H1 (cell line): Measurements from ENCODE around the gene DHX57. TPM values are rescaled to one million over a fixed set of nuclear protein-coding genes. Genes with fewer than 3 reads are reported as not detected.
"Not testable (repeated sequence)": the region's sequence is repeated elsewhere in the genome, so short reads cannot be mapped to it uniquely, and the experiment has no call there.

Experiments used
- CTCF ChIA-PET: fragments of 300-600 bp; sonication (Branson Sonifier 250); formaldehyde crosslinking; loops from one replicate; lab custom pipeline; 2021; ENCODE audit not compliant: partially characterized antibody; lab: Charles Lee
- POLR2A ChIA-PET: fragments of 300-600 bp; sonication (Branson Sonifier 250); formaldehyde crosslinking; loops from one replicate; lab custom pipeline; 2021; ENCODE audit warnings: inconsistent platforms; ENCODE audit not compliant: partially characterized antibody; lab: Charles Lee
- DNase-seq, 2 experiments: peaks; one replicate each; pipeline versions ENCODE4 v3.0.0 to v3.0.0-alpha.2; 2010 to 2022; ENCODE audit warnings: low spot score in 2 of 2, low read depth in 1 of 2, mixed read lengths in 1 of 2
- FAIRE-seq: peaks from 2 replicates; lab custom pipeline; 2011; peaks lifted over from hg19 to GRCh38; lab: Jason Lieb, UNC
- H2AFZ ChIP-seq: 2 replicates; pipeline ENCODE4 v1.8.1; 2012; ENCODE audit warnings: low read length, inconsistent platforms
- H2AK5ac ChIP-seq: 2 replicates; pipeline ENCODE4 v1.6.1; 2013; ENCODE audit warnings: low read depth, low read length
- H2BK120ac ChIP-seq: replicated peaks from 2 replicates; pipeline ENCODE3; 2013; ENCODE audit warnings: low read depth, low read length, inconsistent platforms
- H2BK12ac ChIP-seq: 2 replicates; pipeline ENCODE4 v1.6.1; 2013; ENCODE audit warnings: low read depth, low read length
- H2BK15ac ChIP-seq: 2 replicates; pipeline ENCODE4 v1.6.1; 2013; ENCODE audit warnings: low read length
- H2BK20ac ChIP-seq: 2 replicates; pipeline ENCODE4 v1.6.1; 2013; ENCODE audit warnings: low read length
- H2BK5ac ChIP-seq: 2 replicates; pipeline ENCODE4 v1.6.1; 2013; ENCODE audit warnings: low read depth, low read length
- H3K14ac ChIP-seq: 2 replicates; pipeline ENCODE4 v1.6.1; 2013; ENCODE audit warnings: inconsistent platforms; ENCODE audit not compliant: insufficient read length
- H3K18ac ChIP-seq: 2 replicates; pipeline ENCODE4 v1.6.1; 2013; ENCODE audit warnings: low read length; ENCODE audit errors: extremely low read depth
- H3K23ac ChIP-seq: 2 replicates; pipeline ENCODE4 v1.6.1; 2013; ENCODE audit warnings: inconsistent platforms; ENCODE audit not compliant: insufficient read length
- H3K23me2 ChIP-seq: 2 replicates; pipeline ENCODE4 v1.6.1; 2013; ENCODE audit warnings: low read depth, low read length
- H3K27ac ChIP-seq: 2 replicates; pipeline ENCODE4 v1.6.1; 2011; ENCODE audit warnings: low read depth, low read length, inconsistent platforms
- H3K27me3 ChIP-seq, 4 experiments: replicated peaks in 1 of 4; 1 replicate in 1 of 4; 2 replicates in 3 of 4; pipeline versions ENCODE4 v1.6.1 to v1.8.1; 2011 to 2013; ENCODE audit warnings: low read length in 3 of 4, mild to moderate bottlenecking in 3 of 4, inconsistent platforms in 2 of 4, mixed read lengths in 2 of 4, moderate library complexity in 1 of 4; ENCODE audit not compliant: control insufficient read depth in 3 of 4, insufficient read depth in 3 of 4; ENCODE audit errors: extremely low read depth in 1 of 4
- H3K36me3 ChIP-seq, 4 experiments: 2 replicates each; pipeline versions ENCODE4 v1.6.1 to v1.8.1; 2011 to 2013; ENCODE audit warnings: mild to moderate bottlenecking in 4 of 4, low read length in 3 of 4, moderate library complexity in 2 of 4, control low read depth in 1 of 4, inconsistent platforms in 1 of 4; ENCODE audit not compliant: insufficient read depth in 4 of 4, control insufficient read depth in 2 of 4
- H3K4ac ChIP-seq: replicated peaks from 2 replicates; pipeline ENCODE3; 2013; ENCODE audit warnings: low read length, low read depth, mixed read lengths, inconsistent platforms; ENCODE audit not compliant: insufficient read length
- H3K4me1 ChIP-seq, 4 experiments: replicated peaks in 1 of 4; 1 replicate in 1 of 4; 2 replicates in 3 of 4; pipeline versions ENCODE4 v1.6.1 to v1.8.1; 2011 to 2013; ENCODE audit warnings: low read length in 3 of 4, inconsistent platforms in 2 of 4, mixed read lengths in 1 of 4; ENCODE audit not compliant: insufficient read depth in 4 of 4, control insufficient read depth in 3 of 4
- H3K4me2 ChIP-seq, 2 experiments: 2 replicates each; pipeline versions ENCODE4 v1.6.1 to v1.8.1; 2011 to 2013; ENCODE audit warnings: low read depth in 2 of 2, low read length in 2 of 2, control low read depth in 1 of 2, inconsistent platforms in 1 of 2, mild to moderate bottlenecking in 1 of 2; ENCODE audit not compliant: insufficient read depth in 1 of 2
- H3K4me3 ChIP-seq, 4 experiments: fragments of 200-600, 300-600 bp in 1 of 4; sonication (generic), shearing (Covaris generic), sonication (Bioruptor Twin) in 1 of 4; 2 replicates each; pipeline versions ENCODE4 v1.5.1 to v1.8.1; 2011 to 2016; ENCODE audit warnings: low read length in 4 of 4, low read depth in 3 of 4, control low read depth in 2 of 4, inconsistent platforms in 2 of 4, mild to moderate bottlenecking in 2 of 4, mixed read lengths in 1 of 4, moderate library complexity in 1 of 4; ENCODE audit not compliant: insufficient read depth in 2 of 4; ENCODE audit errors: extremely low read depth in 1 of 4
- H3K56ac ChIP-seq: replicated peaks from 2 replicates; pipeline ENCODE3; 2013; ENCODE audit warnings: low read depth, mild to moderate bottlenecking, mixed read lengths, low read length, inconsistent platforms; ENCODE audit not compliant: insufficient read length
- H3K79me1 ChIP-seq: 2 replicates; pipeline ENCODE4 v1.6.1; 2013; ENCODE audit warnings: low read depth, low read length, control low read depth
- H3K79me2 ChIP-seq, 2 experiments: 2 replicates each; pipeline versions ENCODE4 v1.6.1 to v1.8.1; 2012 to 2013; ENCODE audit warnings: low read length in 2 of 2, mild to moderate bottlenecking in 2 of 2, inconsistent platforms in 1 of 2; ENCODE audit not compliant: insufficient read depth in 2 of 2, control insufficient read depth in 1 of 2
- H3K9ac ChIP-seq, 4 experiments: replicated peaks in 1 of 4; 1 replicate in 1 of 4; 2 replicates in 3 of 4; pipeline versions ENCODE4 v1.6.1 to v1.8.1; 2011 to 2013; ENCODE audit warnings: low read depth in 3 of 4, low read length in 3 of 4, control low read depth in 2 of 4, mild to moderate bottlenecking in 2 of 4, moderate library complexity in 2 of 4, inconsistent platforms in 1 of 4; ENCODE audit errors: extremely low read depth in 1 of 4
- H3K9me3 ChIP-seq, 2 experiments: 2 replicates each; pipeline versions ENCODE4 v1.6.1 to v1.8.1; 2012 to 2013; ENCODE audit warnings: mild to moderate bottlenecking in 2 of 2, moderate library complexity in 2 of 2, control low read depth in 1 of 2, inconsistent platforms in 1 of 2, low read depth in 1 of 2, low read length in 1 of 2, mixed read lengths in 1 of 2; ENCODE audit not compliant: insufficient read depth in 2 of 2
- H4K20me1 ChIP-seq, 2 experiments: replicated peaks in 1 of 2; 2 replicates each; pipeline versions ENCODE3 to v1.8.1; 2011 to 2013; ENCODE audit warnings: inconsistent platforms in 2 of 2, low read length in 2 of 2, mild to moderate bottlenecking in 1 of 2; ENCODE audit not compliant: insufficient read depth in 2 of 2, control insufficient read depth in 1 of 2
- H4K5ac ChIP-seq: 2 replicates; pipeline ENCODE4 v1.6.1; 2013; ENCODE audit warnings: low read length, low read depth, mixed read lengths, inconsistent platforms; ENCODE audit not compliant: insufficient read length
- H4K8ac ChIP-seq: 2 replicates; pipeline ENCODE4 v1.8.0; 2013; ENCODE audit warnings: mild to moderate bottlenecking, moderate library complexity, low read length, inconsistent platforms; ENCODE audit not compliant: insufficient read depth; ENCODE audit errors: extremely low read depth
- H4K91ac ChIP-seq: replicated peaks from 2 replicates; pipeline ENCODE3; 2013; ENCODE audit warnings: low read length, mixed read lengths, inconsistent platforms; ENCODE audit not compliant: insufficient read length
- WGBS, 2 experiments: shearing (Covaris generic) in 1 of 2; methylation state at CpG; one replicate each; pipeline versions ENCODE4 v1.1.6 to v1.1.7; 2013 to 2015; ENCODE audit warnings: low lambda C conversion rate in 2 of 2, mixed read lengths in 2 of 2, inconsistent platforms in 1 of 2, low coverage in 1 of 2, missing lambda C conversion rate in 1 of 2; ENCODE audit not compliant: insufficient replicate concordance in 2 of 2, insufficient coverage in 1 of 2, insufficient read length in 1 of 2; ENCODE audit errors: extremely low coverage in 1 of 2, missing lambda C conversion rate in 1 of 2; 5-methylcytosine and 5-hydroxymethylcytosine counted together
- polyA plus RNA-seq, 7 experiments: library from polyadenylated mRNA; depleted of rRNA in 3 of 7; stranded (reverse) in 5 of 7; unstranded in 2 of 7; fragments of >200 nt in 5 of 7; fragments of 200-250 nt in 2 of 7; gene quantifications; 1 replicate in 5 of 7; 2 replicates in 1 of 7; 4 replicates in 1 of 7; pipeline versions ENCODE4 v1.2.1 to v1.2.3, GENCODE V29; 2011 to 2013; ENCODE audit warnings: missing spikeins in 2 of 7, mixed read lengths in 2 of 7
- total RNA-seq: library from RNA; stranded (reverse); fragmentation: NEBNext Ultra II Directional; extraction: Animal tissue kit (Norgen Biotek cat#: 25700); gene quantifications from 2 replicates; pipeline ENCODE4 v1.2.1, GENCODE V29; 2021

DHX57 gene
- total and polyA plus RNA-seq, 2 of the 8 experiments (the other 6 are each of a cell fraction or from before 2014, with no cell fraction given), result 10.7 to 32.9 TPM

GRCh38 chr2:38755891-38756290, 119.8 kb downstream of the DHX57 start:
- H3K9me3 ChIP-seq, H3K56ac ChIP-seq, FAIRE-seq, H2AFZ ChIP-seq, H4K8ac ChIP-seq, H2BK15ac ChIP-seq, H3K79me2 ChIP-seq, H4K91ac ChIP-seq, H2BK5ac ChIP-seq, DNase-seq, H3K4me2 ChIP-seq, H3K4me3 ChIP-seq, H3K23ac ChIP-seq, H4K5ac ChIP-seq, H2BK12ac ChIP-seq, H3K79me1 ChIP-seq, H3K4ac ChIP-seq, H3K27me3 ChIP-seq, H3K14ac ChIP-seq, H2AK5ac ChIP-seq, H3K18ac ChIP-seq, H3K4me1 ChIP-seq, H3K9ac ChIP-seq, H4K20me1 ChIP-seq, H3K36me3 ChIP-seq, CTCF ChIA-PET, H3K27ac ChIP-seq, H3K23me2 ChIP-seq, H2BK20ac ChIP-seq, H2BK120ac ChIP-seq: not testable (repeated sequence)
- POLR2A ChIA-PET, result interaction anchor here (14.7 kb wide), 1 partner anchor 23 kb away, joined by 486 read pairs; no protein-coding TSS in a partner anchor
- WGBS, 2 experiments, result 100% methylated on average over 1 of the region's 31 CpGs; no CpG with 5 or more reads in 1 of the 2 experiments
